Endothelial cell of umbilical vein (primary cell): ENCODE data around the gene SLC24A3. TPM values are rescaled to one million over a fixed set of nuclear protein-coding genes. Genes with fewer than 3 reads are reported as not detected.

Experiments used
- BruUV-seq: library from RNA; stranded (reverse); fragments of 400-500 nt; replicated peaks from 2 replicates; lab custom pipeline; 2021; lab: Mats Ljungman, UMichigan
- CTCF ChIA-PET: fragments of 300-600, 350-600 bp; sonication (Branson Sonifier 250); formaldehyde crosslinking; loops from one replicate; lab custom pipeline; 2021; ENCODE audit warnings: antibody characterized with exemption, inconsistent platforms; lab: Charles Lee
- POLR2A ChIA-PET: fragments of 300-600, 350-600 bp; sonication (Branson Sonifier 250); formaldehyde crosslinking; loops from one replicate; lab custom pipeline; 2021; ENCODE audit warnings: antibody characterized with exemption, inconsistent platforms; lab: Charles Lee
- DNase-seq: peaks from one replicate; pipeline ENCODE4 v3.0.0-alpha.2; 2011; ENCODE audit warnings: low read depth, low spot score
- FAIRE-seq: peaks from 2 replicates; lab custom pipeline; 2011; peaks lifted over from hg19 to GRCh38; lab: Jason Lieb, UNC
- H2AFZ ChIP-seq: 2 replicates; pipeline ENCODE4 v1.6.0; 2012; ENCODE audit warnings: low read depth, low read length, control low read depth, inconsistent platforms
- H3K27ac ChIP-seq: 2 replicates; pipeline ENCODE4 v1.5.1; 2011; ENCODE audit warnings: low read depth, mild to moderate bottlenecking, control low read depth, low read length, moderate library complexity; ENCODE audit not compliant: insufficient read depth
- H3K27me3 ChIP-seq, 2 experiments: 2 replicates each; pipeline versions ENCODE4 v1.6.0 to v1.6.1; 2011; ENCODE audit warnings: low read length in 2 of 2, mixed read lengths in 1 of 2; ENCODE audit not compliant: control insufficient read depth in 2 of 2, insufficient read depth in 2 of 2
- H3K36me3 ChIP-seq, 2 experiments: 2 replicates in 1 of 2; 3 replicates in 1 of 2; pipeline ENCODE4 v1.5.1; 2011; ENCODE audit warnings: low read length in 2 of 2, mild to moderate bottlenecking in 1 of 2, moderate library complexity in 1 of 2; ENCODE audit not compliant: control insufficient read depth in 2 of 2, insufficient read depth in 2 of 2; ENCODE audit errors: extremely low read depth in 1 of 2
- H3K4me1 ChIP-seq: 3 replicates; pipeline ENCODE4 v1.5.1; 2011; ENCODE audit warnings: mild to moderate bottlenecking, low read length; ENCODE audit not compliant: control insufficient read depth, insufficient read depth; ENCODE audit errors: extremely low read depth
- H3K4me2 ChIP-seq: 2 replicates; pipeline ENCODE4 v1.6.1; 2011; ENCODE audit warnings: low read length, control low read depth, mixed read lengths; ENCODE audit not compliant: insufficient read depth
- H3K4me3 ChIP-seq, 3 experiments: fragments of 200-600 bp in 1 of 3; sonication (generic), shearing (Covaris generic) in 1 of 3; replicated peaks in 1 of 3; 2 replicates each; pipeline ENCODE4 v1.5.1; 2011 to 2016; ENCODE audit warnings: control low read depth in 3 of 3, low read length in 3 of 3, mild to moderate bottlenecking in 2 of 3, inconsistent platforms in 1 of 3, low read depth in 1 of 3, moderate library complexity in 1 of 3; ENCODE audit not compliant: insufficient read depth in 1 of 3
- H3K79me2 ChIP-seq: 2 replicates; pipeline ENCODE4 v1.6.0; 2012; ENCODE audit warnings: low read length, inconsistent platforms; ENCODE audit not compliant: control insufficient read depth, insufficient read depth
- H3K9ac ChIP-seq: replicated peaks from 2 replicates; pipeline ENCODE3; 2011; ENCODE audit warnings: low read length, control low read depth; ENCODE audit not compliant: insufficient read depth; ENCODE audit errors: extremely low read depth
- H3K9me1 ChIP-seq: replicated peaks from 3 replicates; pipeline ENCODE4 v1.6.0; 2011; ENCODE audit warnings: mild to moderate bottlenecking, low read length; ENCODE audit not compliant: control insufficient read depth, insufficient read depth; ENCODE audit errors: extremely low read depth
- H3K9me3 ChIP-seq: replicated peaks from 2 replicates; pipeline ENCODE4 v1.5.1; 2012; ENCODE audit warnings: low read length, inconsistent platforms; ENCODE audit not compliant: control insufficient read depth, insufficient read depth
- H4K20me1 ChIP-seq: replicated peaks from 2 replicates; pipeline ENCODE3; 2011; ENCODE audit warnings: mild to moderate bottlenecking, low read length; ENCODE audit not compliant: control insufficient read depth, insufficient read depth; ENCODE audit errors: extremely low read depth
- CTCF ChIP-seq, 2 donors: IDR thresholded peaks; 1 replicate in 1 of 2; 2 replicates in 1 of 2; pipeline ENCODE4 v1.5.1; 2011; ENCODE audit warnings: low read length in 2 of 2, mild to moderate bottlenecking in 2 of 2, moderate library complexity in 2 of 2, control low read depth in 1 of 2, inconsistent platforms in 1 of 2, low read depth in 1 of 2; ENCODE audit not compliant: insufficient read depth in 1 of 2; ENCODE audit errors: extremely low read depth in 1 of 2
- EZH2 ChIP-seq: IDR thresholded peaks from 2 replicates; pipeline ENCODE4 v1.6.1; 2012; ENCODE audit warnings: borderline replicate concordance, low read depth, mild to moderate bottlenecking, moderate library complexity, low read length, inconsistent platforms; ENCODE audit not compliant: severe bottlenecking
- FOS ChIP-seq: IDR thresholded peaks from 2 replicates; pipeline ENCODE4 v1.6.1; 2011; ENCODE audit warnings: mild to moderate bottlenecking, low read length, moderate library complexity, borderline replicate concordance; ENCODE audit not compliant: insufficient read depth
- GATA2 ChIP-seq: IDR thresholded peaks from 2 replicates; pipeline ENCODE4 v1.7.0; 2011; ENCODE audit warnings: low read depth, mild to moderate bottlenecking, moderate library complexity, mixed read lengths, low read length; ENCODE audit not compliant: insufficient read length, insufficient read depth
- JUN ChIP-seq: IDR thresholded peaks from 2 replicates; pipeline ENCODE4 v1.6.1; 2011; ENCODE audit warnings: borderline replicate concordance, low read depth; ENCODE audit not compliant: insufficient read length, insufficient read depth
- MAX ChIP-seq: IDR thresholded peaks from 2 replicates; pipeline ENCODE4 v1.6.1; 2011; ENCODE audit not compliant: insufficient read depth, insufficient read length
- MYC ChIP-seq: IDR thresholded peaks from one replicate; pipeline ENCODE4 v1.6.1; 2011; ENCODE audit warnings: mild to moderate bottlenecking, low read depth, low read length
- POLR2A ChIP-seq: IDR thresholded peaks from 2 replicates; pipeline ENCODE4 v1.6.1; 2012; ENCODE audit warnings: low read depth, mild to moderate bottlenecking, control low read depth, low read length
- POLR2AphosphoS5 ChIP-seq: IDR thresholded peaks from 2 replicates; pipeline ENCODE4 v1.6.1; 2012; ENCODE audit warnings: low read depth, mild to moderate bottlenecking, control low read depth, low read length, moderate library complexity; ENCODE audit not compliant: insufficient read depth
- dilution Hi-C: fragments of 300-500 bp; cut with MboI; formaldehyde crosslinking; loops from one replicate; pipeline ENCODE4 v1.15.0; 2019; ENCODE audit warnings: low sequenced_read_pairs; ENCODE audit not compliant: extremely low pct_ligation_motif_present
- intact Hi-C: fragments of 100-400 bp; cut with micrococcal nuclease; formaldehyde crosslinking; loops from one replicate; pipeline ENCODE4 v1.10.0; 2022
- polyA plus RNA-seq, 4 experiments: library from polyadenylated mRNA; depleted of rRNA in 3 of 4; stranded (reverse) in 3 of 4; unstranded in 1 of 4; fragments of >200 nt; gene quantifications; 2 replicates each; pipeline versions ENCODE4 v1.2.1 to v1.2.3, GENCODE V29; 2011 to 2012; ENCODE audit warnings: missing spikeins in 1 of 4
- total RNA-seq: library from RNA; stranded (reverse); gene quantifications from 2 replicates; pipeline ENCODE4 v1.2.3, GENCODE V29; 2021

The SLC24A3 gene
- total and polyA plus RNA-seq, 2 donors (not counting 3 experiments of a cell fraction or from before 2014, with no cell fraction given) = not detected

DNA sequence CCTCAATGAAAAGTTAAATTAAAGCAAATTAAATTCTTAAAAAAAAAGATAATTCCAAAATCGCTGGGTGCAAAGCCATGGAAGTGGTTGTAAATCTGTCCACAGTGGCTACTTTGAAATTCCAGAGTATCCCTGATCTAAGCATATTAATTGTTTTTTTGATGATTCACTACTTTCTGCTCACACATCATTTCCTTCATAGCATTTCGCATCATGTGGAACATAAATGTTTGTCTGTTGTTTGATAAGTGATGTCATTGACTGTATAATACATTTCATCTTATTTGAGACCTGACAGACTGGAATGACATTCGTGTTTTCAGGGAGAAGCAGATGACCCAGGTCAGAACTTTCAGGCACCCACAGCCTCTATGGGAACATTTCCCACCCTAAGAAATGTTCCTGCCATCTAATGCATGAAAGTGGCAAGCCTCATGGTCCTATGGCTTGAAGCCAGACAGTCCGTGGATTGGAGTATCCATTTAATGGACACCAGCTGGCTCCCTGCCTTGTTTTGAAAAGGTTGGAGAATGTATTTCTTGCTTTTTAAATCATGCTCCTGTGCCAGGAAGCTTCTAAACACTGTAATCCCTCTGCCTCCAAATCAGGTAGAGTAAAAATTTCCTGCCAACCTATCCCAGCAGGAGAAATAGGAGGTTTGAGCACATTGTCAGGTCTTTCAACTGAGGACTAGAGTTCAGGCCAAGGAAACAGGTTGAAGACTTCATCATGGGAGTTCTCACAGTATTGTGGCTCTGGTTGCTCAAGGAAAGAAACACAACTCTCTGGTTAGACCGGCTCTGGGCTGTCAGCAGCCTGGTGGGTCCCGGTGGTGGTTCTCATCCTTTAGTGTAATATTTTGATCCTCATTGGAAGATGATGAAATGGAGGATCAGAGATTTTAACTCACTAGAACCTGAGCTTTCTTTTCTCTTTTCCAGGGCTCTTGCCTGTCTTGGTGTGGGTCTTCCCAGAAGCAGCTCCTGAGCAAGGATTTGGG lies 157.9 kb downstream of the SLC24A3 start:
- no peak overlapping the region for H3K9ac ChIP-seq
- H3K4me1 ChIP-seq = no peaks in the 10 kb centered on the region
- FAIRE-seq (no peak), DNase-seq (no peak)
- H3K4me3 ChIP-seq = no peak overlapping the region
- no peaks in the 10 kb centered on the region for H3K36me3 ChIP-seq
- H3K27ac ChIP-seq = no peak overlapping the region
- ChIA-PET CTCF (no interaction called here), POLR2A (no interaction called here)
- H4K20me1 ChIP-seq = no peaks in the 10 kb centered on the region
- no peak overlapping the region for H2AFZ ChIP-seq
- H3K9me1 ChIP-seq = no peaks in the 10 kb centered on the region
- TF ChIP-seq MYC (no peak), POLR2AphosphoS5 (no peak), CTCF (IDR thresholded peaks at IDR 0.05; ENCODE audit: extremely low read depth in 1 of 2, insufficient read depth in 1 of 2, low read depth in 1 of 2, low read length in 2 of 2) (no peak), MAX (no peak), EZH2 (no peak), FOS (no peak), GATA2 (no peak), JUN (no peak), POLR2A (no peak)
- H3K27me3 ChIP-seq = no peaks in the 10 kb centered on the region
- H3K79me2 ChIP-seq = no peaks in the 10 kb centered on the region
- no TSS peak for BruUV-seq
- intact Hi-C loops (no loop called here), dilution Hi-C loops (no loop called here)
- H3K4me2 ChIP-seq = no peak overlapping the region
- no peaks in the 10 kb centered on the region for H3K9me3 ChIP-seq
